GM10248 (cell line): Measurements from ENCODE around the gene AKAP13.

Source experiments
- CTCF ChIA-PET: fragments of 300-600 bp; sonication (Branson Sonifier 250); formaldehyde crosslinking; extraction: SDS; loops from one replicate; lab custom pipeline; 2021; ENCODE audit warnings: antibody characterized with exemption; lab: Yijun Ruan, JAX
- POLR2A ChIA-PET: fragments of 350-650 bp; sonication (Branson Sonifier 250); formaldehyde crosslinking; extraction: SDS; loops from one replicate; lab custom pipeline; 2020; ENCODE audit warnings: antibody characterized with exemption; lab: Yijun Ruan, JAX
- DNase-seq: peaks from one replicate; pipeline ENCODE4 v3.0.0; 2012; ENCODE audit errors: extremely low spot score
- TF ChIP-seq, protein P1 (sequence below): IDR thresholded peaks from 2 replicates; pipeline ENCODE4 v1.5.1; 2012; ENCODE audit warnings: mild to moderate bottlenecking, low read depth; ENCODE audit errors: extremely low read depth, missing control alignments, control extremely low read depth

AKAP13 gene

DNA sequence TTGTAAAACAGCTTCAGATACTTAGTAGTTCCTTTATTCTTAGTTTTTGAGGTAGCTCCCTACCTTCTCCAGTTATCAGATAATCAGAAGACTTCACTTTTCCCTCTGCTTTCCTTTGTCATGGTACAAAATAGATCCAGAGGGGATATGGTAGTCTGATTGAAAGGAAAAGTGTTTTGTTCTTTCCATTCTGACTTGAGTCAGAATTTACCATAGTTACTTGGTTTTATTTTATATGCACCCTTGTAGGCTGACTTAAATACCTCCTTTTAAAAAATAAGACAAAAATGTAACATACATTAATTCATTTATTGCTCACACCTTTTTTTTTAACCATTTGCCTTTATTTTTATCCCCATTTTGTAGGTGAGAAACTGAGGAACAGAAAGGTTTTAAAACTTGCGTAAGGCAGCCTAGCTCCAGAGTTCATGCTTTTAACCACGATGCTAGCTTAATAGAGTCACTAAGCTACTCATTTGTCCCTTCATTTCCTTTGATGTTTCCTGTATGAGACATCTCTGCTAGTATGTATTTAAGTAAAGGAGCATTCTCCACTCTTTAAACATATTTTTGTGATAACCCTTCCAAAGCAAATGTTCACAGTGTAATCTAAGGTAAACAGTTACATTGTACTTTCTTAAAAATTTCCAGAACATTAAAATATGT, 226.9 kb downstream of the AKAP13 start:
- DNase-seq, result no peak
- ChIA-PET POLR2A (no interaction called here), CTCF (interaction anchor here (1.0 kb wide), 1 partner anchor 14 kb away, joined by 5 read pairs; no protein-coding TSS in a partner anchor)
- TF ChIP-seq, protein P1, sequence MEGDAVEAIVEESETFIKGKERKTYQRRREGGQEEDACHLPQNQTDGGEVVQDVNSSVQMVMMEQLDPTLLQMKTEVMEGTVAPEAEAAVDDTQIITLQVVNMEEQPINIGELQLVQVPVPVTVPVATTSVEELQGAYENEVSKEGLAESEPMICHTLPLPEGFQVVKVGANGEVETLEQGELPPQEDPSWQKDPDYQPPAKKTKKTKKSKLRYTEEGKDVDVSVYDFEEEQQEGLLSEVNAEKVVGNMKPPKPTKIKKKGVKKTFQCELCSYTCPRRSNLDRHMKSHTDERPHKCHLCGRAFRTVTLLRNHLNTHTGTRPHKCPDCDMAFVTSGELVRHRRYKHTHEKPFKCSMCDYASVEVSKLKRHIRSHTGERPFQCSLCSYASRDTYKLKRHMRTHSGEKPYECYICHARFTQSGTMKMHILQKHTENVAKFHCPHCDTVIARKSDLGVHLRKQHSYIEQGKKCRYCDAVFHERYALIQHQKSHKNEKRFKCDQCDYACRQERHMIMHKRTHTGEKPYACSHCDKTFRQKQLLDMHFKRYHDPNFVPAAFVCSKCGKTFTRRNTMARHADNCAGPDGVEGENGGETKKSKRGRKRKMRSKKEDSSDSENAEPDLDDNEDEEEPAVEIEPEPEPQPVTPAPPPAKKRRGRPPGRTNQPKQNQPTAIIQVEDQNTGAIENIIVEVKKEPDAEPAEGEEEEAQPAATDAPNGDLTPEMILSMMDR, result no peak

GRCh38 chr15:85607842-85608241, 227.4 kb downstream of the AKAP13 start:
- CTCF ChIA-PET, result interaction anchor here (1.0 kb wide), 1 partner anchor 14 kb away, joined by 5 read pairs; no protein-coding TSS in a partner anchor
- POLR2A ChIA-PET, result no interaction called here
- TF ChIP-seq, protein P1, result no peak
- DNase-seq, result no peak

DNA sequence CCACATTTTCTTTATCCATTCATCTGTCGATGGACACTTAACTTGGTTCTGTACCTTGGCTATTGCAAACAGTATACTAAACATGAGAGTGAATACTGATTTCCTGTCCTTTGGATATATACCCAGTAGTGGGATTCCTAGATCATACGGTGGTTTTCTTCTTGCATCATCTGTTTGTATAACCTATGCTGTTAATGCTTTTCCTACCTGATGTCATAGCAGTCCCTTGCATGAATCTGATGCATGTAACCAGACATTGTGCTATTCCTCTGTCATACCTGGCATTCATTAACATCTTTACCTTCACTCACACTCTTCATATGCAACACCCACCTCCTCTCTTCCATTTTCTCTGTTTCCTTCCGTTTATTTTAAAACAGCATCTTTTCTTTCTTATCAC, 229.1 kb downstream of the AKAP13 start:
- DNase-seq, result no peak
- CTCF ChIA-PET, result no interaction called here

GRCh38 chr15:85611361-85611760, 231.0 kb downstream of the AKAP13 start:
- no peak for DNase-seq
- TF ChIP-seq, protein P1, result no peak
- ChIA-PET CTCF (interaction anchor here (1.1 to 1.8 kb wide), 2 partner anchors 12 to 20 kb away, joined by 4 to 6 read pairs; no protein-coding TSS in a partner anchor), POLR2A (no interaction called here)

More for the DNA sequence above, 229.1 kb downstream of the AKAP13 start:
- TF ChIP-seq, protein P1, result no peak
- POLR2A ChIA-PET, result no interaction called here

GRCh38 chr15:85614059-85614458, 233.7 kb downstream of the AKAP13 start:
- ChIA-PET POLR2A (no interaction called here), CTCF (interaction anchor here (1.6 kb wide), 1 partner anchor 10 kb away, joined by 4 read pairs; no protein-coding TSS in a partner anchor)
- DNase-seq, result no peak
- TF ChIP-seq, protein P1, result no peak

DNA sequence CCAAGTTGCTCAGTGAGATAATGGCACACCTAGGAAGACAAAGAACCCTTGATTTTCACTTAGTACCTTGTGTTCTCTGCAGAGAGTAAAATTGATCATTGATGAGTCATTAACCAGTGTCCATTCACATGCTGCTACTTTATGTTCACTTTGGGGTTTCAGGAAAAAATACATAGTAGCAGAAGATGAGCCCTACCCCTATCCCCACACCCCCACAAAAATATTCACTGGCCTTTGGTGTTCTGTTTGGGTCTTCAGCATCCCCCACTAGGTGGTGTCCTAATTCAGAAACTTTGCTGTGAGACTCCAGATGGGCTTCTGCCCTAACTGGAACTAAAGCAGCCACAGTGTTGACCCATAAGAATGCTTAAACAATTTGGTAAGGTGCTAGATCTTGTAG, 235.5 kb downstream of the AKAP13 start:
- TF ChIP-seq, protein P1, result peak; percentile 52
- CTCF ChIA-PET, result interaction anchor here (1.0 to 1.9 kb wide), 6 partner anchors 11 to 113 kb away, joined by 3 to 6 read pairs (median 4); no protein-coding TSS in a partner anchor
- peak; percentile 47 for DNase-seq
- POLR2A ChIA-PET, result no interaction called here
